ENCODE measurements around the gene PTPRC.

The PTPRC gene

DNA sequence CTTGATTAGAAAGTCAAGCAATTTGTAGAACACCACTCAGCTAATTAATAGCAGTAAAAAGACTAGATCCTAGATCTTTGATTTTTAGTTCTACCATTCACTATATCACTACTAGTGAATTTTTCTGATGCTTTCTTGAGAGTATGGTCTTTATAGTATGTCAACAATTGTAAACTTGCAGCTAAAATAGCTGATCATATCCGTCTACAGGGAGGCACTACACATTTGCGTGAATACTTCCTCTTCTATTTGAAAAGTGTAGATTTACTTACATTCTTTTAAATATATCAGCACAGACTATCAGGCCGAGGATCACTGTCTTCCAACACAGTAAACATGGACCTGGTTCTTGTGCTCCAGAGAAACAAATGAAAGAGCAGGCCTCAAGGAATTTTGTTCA is 18.6 kb upstream of the PTPRC start:
- no peak for DNase-seq

DNA sequence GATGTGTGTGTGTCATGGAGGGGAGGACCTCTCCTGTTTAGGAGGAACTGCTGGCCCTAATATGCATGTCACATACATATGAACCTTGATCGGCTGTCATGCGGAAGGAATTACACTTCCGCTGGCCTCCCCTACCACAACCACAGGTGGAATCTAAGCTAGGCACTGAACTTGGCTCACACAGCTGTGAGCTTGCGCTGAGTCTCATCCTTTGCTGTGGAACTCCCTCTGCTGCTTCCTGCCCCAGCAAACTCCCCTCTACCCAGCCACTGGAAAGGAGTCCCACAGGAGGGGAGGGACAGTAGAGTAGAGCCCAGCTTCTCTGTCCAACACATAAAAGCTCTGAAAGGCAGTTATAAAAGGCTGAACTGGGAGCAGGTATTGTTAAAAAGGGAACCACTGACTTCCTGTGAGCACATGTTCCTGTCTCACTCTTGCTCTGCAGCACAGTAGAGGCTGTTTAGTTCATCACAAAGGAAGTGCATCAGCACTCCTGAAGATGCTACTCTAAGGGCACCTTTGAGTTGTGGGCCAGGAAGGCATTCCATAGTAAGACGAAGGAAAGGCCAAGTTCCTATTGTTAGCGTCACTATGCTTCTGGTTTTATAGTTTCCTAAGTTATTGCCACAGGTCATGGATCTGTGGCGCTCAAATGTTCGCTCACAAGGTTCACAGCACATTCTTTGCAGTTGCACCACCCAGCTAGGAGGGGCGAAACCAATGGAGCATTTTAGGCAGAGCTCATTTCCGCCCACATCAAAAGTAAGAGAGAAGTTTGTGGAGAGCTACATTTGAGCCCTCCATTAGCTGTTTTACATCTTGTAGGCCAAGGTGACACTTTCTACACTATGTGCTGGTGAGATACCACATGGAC is 17.7 kb upstream of the PTPRC start:
- no peak for DNase-seq

DNA sequence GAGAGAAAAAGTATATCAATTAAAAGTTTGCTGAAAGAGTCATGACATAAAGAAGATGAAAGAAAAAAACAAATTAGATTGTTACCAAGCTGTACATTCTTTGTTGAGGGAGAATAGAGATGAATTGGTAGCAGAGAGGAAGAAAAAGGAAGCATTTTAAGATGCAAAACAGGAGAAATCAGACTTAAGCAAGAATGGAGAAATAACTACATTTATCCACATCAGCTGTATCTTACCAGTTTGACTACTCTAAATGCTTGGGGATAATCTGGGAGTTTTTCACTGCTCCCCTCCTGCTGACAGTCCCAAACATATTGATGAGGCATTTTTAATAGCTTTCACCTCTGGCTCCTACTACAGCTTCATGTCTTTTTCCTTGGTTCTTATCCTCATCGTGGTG is 16.8 kb upstream of the PTPRC start:
- no peak for DNase-seq

DNA sequence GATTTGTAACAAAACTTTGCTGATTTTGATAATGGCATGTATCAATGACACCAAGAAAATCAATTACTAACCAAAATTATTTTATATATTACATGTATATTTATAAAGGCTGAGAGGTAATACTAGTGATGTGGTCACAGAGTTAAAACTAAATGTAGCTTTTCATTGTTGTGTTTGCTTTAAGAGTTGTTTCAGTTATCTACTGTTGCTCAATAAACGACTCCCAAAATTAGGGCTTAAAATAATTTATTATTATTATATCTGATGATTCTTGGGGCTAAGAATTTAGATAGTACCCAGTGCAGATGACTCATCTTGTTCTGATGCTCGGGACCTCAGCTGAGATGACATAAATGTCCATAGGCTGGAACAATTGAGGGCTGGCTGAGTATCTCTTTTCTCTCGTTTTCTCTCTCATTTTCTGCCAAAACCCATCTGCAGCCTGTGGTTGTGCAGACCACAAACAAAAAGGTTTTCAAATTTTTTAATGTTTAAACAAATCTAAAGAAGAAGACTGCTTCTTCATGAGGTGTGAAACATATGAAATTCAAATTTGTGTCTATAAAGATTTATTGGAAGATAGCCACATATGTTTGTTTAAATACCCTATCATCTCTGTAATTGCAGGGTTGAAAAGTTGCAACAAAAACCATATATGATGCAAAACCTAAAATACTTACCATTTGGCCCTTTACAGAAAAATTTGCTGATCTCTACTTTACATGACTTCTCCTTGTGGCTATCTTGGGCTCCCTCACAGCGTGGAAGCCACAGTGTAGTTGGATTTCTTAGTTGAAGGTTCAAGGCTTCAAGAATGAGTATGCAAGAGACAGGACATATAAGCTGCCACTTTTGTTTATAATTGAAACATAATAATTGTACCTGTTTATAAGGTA is 14.8 kb upstream of the PTPRC start:
- DNase-seq, result no peak

DNA sequence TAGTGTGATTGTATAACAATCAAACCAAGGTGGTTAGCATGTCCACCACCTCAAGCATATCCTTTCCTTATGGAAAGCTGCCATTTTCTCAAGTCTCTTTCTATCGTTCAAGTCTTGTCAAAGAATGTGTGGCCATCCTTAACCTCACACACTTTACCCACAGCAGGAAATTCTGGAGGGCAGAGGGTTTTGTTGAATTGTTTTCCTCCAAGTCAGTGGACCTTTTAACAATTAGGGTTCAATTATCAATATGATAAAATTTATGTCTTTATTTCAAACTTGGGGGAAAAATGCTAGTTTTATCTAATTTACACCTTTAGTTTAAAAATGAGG is 14.2 kb upstream of the PTPRC start:
- no peak for DNase-seq

GRCh38 chr1:198627436-198628066 is 11.3 kb upstream of the PTPRC start:
- no peak for DNase-seq

GRCh38 chr1:198628067-198628455 is 10.8 kb upstream of the PTPRC start:
- DNase-seq, result no peak

DNA sequence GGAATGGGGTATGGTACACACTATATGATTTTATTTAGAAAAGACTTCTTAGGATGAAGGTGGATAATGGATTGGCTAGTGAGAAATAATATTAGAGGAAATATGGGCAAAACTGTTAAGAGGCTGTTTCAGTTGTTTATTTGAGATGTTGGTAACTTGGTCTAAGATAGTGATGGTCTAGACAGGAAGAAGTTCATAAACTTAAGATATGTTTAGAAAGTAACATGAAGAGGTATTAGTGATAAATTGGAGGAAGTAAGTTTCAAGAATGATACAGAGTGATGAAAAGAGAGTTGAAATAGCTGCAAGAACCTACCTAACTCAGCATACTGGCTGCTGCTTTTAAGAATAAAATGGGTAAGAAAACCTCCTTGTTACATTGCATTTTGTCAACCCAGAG is 9.2 kb upstream of the PTPRC start:
- DNase-seq, result no peak

GRCh38 chr1:198630863-198631262 is 8.0 kb upstream of the PTPRC start:
- DNase-seq, result no peak

DNA sequence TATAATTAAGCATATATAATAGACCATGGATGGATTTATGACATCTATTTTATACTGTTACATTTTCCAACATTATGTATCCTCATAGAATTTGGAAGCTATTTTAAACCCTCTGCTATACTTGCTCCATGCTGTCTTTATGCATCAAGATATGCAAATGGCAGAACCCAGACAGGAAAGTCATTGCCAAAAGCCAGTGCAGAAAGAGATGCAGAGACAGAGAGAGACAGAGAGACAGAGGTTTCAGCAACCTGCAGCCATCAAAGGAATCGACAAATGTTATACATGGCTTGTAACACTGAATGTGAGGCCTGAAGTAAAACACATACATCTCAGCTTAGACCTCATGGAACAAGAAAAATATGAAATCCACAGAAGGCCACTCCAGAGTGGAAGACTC is 7.5 kb upstream of the PTPRC start:
- DNase-seq, result no peak

DNA sequence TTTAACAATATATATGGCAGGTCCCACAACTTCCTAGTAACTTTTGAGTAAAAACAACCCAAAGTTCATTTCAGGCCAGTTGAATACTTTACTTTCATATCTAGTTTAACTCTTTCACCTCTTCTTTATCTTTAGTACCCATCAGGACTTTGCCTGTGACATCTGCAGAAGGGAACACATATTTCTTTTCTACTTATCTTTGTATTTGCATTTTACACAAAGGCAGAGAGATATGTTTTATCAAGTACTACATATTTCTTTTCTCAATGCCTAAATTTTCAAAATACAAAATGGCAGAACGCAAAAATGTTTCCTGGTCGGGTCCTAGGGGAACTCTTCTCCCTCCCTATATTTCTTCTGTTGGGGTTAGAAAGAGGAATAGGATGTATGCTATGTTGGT is 6.8 kb upstream of the PTPRC start:
- DNase-seq, result no peak

GRCh38 chr1:198633675-198634121 is 5.1 kb upstream of the PTPRC start:
- no peak for DNase-seq

- DNase-seq, result no peak
Measured at GRCh38 chr1:198635964-198636363, 2.9 kb upstream of the PTPRC start.

DNA sequence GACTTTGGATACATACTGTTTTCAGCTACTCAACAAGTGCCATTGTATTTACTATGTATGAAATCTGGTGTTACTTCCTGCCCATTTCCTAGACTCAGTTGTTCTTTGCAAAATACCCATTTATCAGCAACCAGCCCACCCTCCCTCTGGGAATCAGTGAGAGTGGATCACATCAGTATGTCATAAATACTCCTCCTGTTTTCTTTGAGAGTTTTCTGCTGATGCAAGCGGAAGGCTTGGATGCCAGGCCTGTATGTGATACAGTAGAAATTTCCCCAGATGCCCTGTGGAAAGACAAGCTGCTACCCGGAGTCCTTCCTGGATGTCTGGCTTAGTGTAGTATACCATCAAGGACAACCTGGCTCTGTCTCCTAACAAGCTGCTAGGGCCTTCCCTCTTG is 2.4 kb upstream of the PTPRC start:
- no peak for DNase-seq

GRCh38 chr1:198637157-198637556 is 1.7 kb upstream of the PTPRC start:
- no peak for DNase-seq

DNA sequence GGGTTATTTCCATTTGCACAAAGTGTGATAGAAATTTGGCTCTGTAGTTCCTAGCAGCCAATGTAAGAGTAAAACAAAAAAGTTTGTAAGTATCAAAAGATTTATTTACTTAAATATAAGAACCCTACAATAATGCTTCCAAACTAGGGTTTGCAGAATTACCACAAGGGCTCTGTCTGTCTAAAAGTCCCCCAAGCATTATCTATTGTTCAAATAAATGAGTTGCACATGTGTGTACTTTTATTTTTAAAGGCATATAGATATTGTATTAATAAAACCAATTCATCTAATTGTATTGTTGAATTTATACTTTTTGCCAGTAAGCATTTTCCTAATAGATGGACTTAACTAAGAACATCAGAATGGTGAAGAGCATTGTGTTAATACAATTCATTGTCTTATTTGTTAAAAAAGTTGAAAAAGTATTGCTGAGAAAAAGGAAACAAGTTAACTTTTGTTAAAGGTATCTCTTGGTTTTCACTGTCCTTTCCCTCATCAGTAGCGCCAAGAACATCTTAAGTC is 863 bp upstream of the PTPRC start:
- DNase-seq, result no peak

DNA sequence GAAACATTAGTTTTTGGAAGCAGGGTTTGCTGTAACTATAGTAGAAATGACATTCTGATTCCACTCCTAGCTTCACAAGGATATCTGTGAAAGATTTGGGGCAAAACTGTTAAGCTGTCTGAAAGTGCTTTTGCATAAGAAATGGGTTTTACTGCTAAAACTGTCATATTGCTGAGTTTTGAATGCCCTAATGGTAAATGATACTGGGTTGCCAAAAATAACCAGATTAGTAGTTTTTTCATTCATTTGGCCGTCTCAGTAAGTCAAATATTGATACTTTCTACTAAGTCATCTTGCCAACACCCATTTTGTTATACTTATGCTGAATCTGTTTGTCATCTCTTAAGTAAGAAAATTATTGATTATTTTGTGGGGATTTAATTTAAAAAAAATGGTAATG is 399 bp upstream of the PTPRC start:
- no peak for DNase-seq

- no peak for DNase-seq
Measured at GRCh38 chr1:198639671-198640143, 867 bp downstream of the PTPRC start.

DNA sequence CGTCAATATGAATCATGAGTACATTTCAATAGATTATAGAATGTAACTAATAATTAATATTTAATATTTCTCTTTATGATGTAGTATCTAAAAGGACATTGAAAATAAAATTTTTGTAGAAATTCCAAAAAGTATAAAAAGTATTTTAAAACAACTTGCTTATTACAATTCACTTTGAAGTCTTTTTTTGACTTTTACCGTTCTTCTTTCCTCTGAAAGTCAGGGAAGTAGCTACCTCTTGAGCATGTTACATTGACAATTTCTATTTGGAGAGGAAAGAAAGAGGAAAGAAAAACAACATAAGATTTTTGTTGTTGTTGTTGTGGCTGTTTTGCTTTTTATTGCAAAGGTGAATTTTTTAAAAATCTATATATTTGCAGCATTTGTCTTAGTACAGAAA is 1.3 kb downstream of the PTPRC start:
- no peak for DNase-seq

DNA sequence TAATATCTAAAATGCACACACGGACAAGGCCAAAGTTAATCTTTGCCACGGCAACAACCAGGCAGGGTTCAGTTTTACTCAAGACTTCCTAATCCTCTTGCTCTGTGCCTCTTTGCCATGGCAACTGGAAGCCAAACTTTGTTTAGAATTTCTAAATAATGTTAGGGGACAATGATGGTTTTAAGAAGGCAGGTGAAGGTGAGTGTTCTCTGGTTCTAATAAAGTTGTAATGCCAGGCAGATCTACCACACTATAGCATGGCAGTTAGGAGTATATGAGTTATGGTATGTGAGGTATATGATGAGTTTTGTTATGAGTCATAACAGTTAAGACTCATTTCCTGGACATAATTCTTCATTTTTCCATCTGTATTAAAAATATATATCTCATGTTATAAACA is 2.7 kb downstream of the PTPRC start:
- DNase-seq, result no peak

GRCh38 chr1:198641966-198642668 is 3.3 kb downstream of the PTPRC start:
- no peak for DNase-seq

DNA sequence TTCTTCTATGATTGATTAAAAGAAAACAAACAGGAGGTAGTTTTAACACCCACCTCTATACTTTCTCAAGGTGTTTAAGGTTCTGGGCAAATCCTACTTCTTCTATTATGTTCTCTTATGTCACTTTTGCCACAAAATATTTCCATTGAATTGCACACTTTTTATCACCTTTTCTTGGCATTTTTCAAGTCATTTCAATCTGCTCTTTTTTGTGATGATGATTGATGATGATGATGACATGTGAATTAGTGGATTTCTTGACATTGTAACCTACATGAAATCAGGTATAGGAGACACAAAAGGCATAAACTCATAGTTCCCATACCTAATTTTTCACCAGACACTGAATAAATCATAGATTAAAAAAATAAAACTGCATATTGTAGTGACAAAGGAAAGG is 4.1 kb downstream of the PTPRC start:
- no peak for DNase-seq

GRCh38 chr1:198643808-198644207 is 5.0 kb downstream of the PTPRC start:
- no peak for DNase-seq

Data from NCI-H187 (cell line).